HepG2 (cell line): Measurements from ENCODE around the gene C14orf93. TPM values are rescaled to one million over a fixed set of nuclear protein-coding genes. Genes with fewer than 3 reads are reported as not detected.

Experiments
- ARNT2 ChIP-seq: sonication (generic); formaldehyde crosslinking; IDR thresholded peaks from 2 replicates; pipeline ENCODE4 v1.8.0; 2022; ENCODE audit warnings: mild to moderate bottlenecking, low read depth, missing genetic modification reagents, moderate library complexity
- BRCA1 ChIP-seq: sonication (generic); formaldehyde crosslinking; IDR thresholded peaks from 2 replicates; pipeline ENCODE4 v1.4.0; 2020; ENCODE audit warnings: missing genetic modification reagents
- CEBPB ChIP-seq: IDR thresholded peaks from 2 replicates; pipeline ENCODE4 v1.6.1; 2011; ENCODE audit warnings: low read depth, low read length, improper control_type of control experiment, borderline replicate concordance
- ESRRA ChIP-seq: sonication (generic); formaldehyde crosslinking; IDR thresholded peaks from 2 replicates; pipeline ENCODE4 v1.5.1; 2020; ENCODE audit warnings: mild to moderate bottlenecking, low read depth, missing genetic modification reagents
- FOXO1 ChIP-seq: sonication (generic); formaldehyde crosslinking; IDR thresholded peaks from 2 replicates; pipeline ENCODE4 v1.4.0; 2020; ENCODE audit warnings: missing genetic modification reagents
- HNRNPH1 ChIP-seq: fragments of 200-400 bp; formaldehyde crosslinking; optimal IDR thresholded peaks from 2 replicates; pipeline ENCODE3; 2017; ENCODE audit warnings: mild to moderate bottlenecking, low read depth, low read length
- HOXA7 ChIP-seq: sonication (generic); formaldehyde crosslinking; IDR thresholded peaks from 2 replicates; pipeline ENCODE4 v1.8.1; 2022; ENCODE audit warnings: mild to moderate bottlenecking, missing genetic modification reagents, moderate library complexity
- IKZF1 ChIP-seq: fragments of 450-650 bp; IDR thresholded peaks from 2 replicates; pipeline ENCODE4 v1.7.1; 2016
- KLF13 ChIP-seq: sonication (generic); formaldehyde crosslinking; IDR thresholded peaks from 2 replicates; pipeline ENCODE4 v1.4.0; 2020; ENCODE audit warnings: mild to moderate bottlenecking, missing genetic modification reagents
- NFYB ChIP-seq: sonication (generic); formaldehyde crosslinking; IDR thresholded peaks from 2 replicates; pipeline ENCODE4 v1.4.0; 2020; ENCODE audit warnings: missing genetic modification reagents
- SETDB1 ChIP-seq: sonication (generic); formaldehyde crosslinking; IDR thresholded peaks from 2 replicates; pipeline ENCODE4 v1.5.1; 2020; ENCODE audit warnings: missing genetic modification reagents, mild to moderate bottlenecking, borderline replicate concordance
- XRCC5 ChIP-seq: fragments of 200-400 bp; formaldehyde crosslinking; optimal IDR thresholded peaks from 2 replicates; pipeline ENCODE3; 2017; ENCODE audit warnings: mild to moderate bottlenecking, low read length
- ZC3H13 ChIP-seq: sonication (generic); formaldehyde crosslinking; IDR thresholded peaks from 2 replicates; pipeline ENCODE4 v1.8.1; 2023; ENCODE audit warnings: mild to moderate bottlenecking, missing genetic modification reagents, moderate library complexity
- ZIK1 ChIP-seq: sonication (generic); formaldehyde crosslinking; IDR thresholded peaks from 2 replicates; pipeline ENCODE4 v1.5.0; 2020; ENCODE audit warnings: mild to moderate bottlenecking, low read depth, missing genetic modification reagents, borderline replicate concordance
- ZNF335 ChIP-seq: sonication (generic); formaldehyde crosslinking; IDR thresholded peaks from 2 replicates; pipeline ENCODE4 v1.4.0; 2020; ENCODE audit warnings: missing genetic modification reagents
- ZNF563 ChIP-seq: sonication (generic); formaldehyde crosslinking; IDR thresholded peaks from 2 replicates; pipeline ENCODE4 v1.8.0; 2022; ENCODE audit warnings: mild to moderate bottlenecking, moderate library complexity, missing genetic modification reagents
- ZNF567 ChIP-seq: sonication (generic); formaldehyde crosslinking; IDR thresholded peaks from 2 replicates; pipeline ENCODE4 v1.8.1; 2023; ENCODE audit warnings: mild to moderate bottlenecking, missing genetic modification reagents, borderline replicate concordance
- ZNF614 ChIP-seq: IDR thresholded peaks from 2 replicates; pipeline ENCODE4 v1.6.1; 2018; ENCODE audit warnings: missing biosample characterization, missing genetic modification reagents, inconsistent platforms, borderline replicate concordance
- ZNF781 ChIP-seq: sonication (generic); formaldehyde crosslinking; IDR thresholded peaks from 2 replicates; pipeline ENCODE4 v1.5.1; 2020; ENCODE audit warnings: borderline replicate concordance, mild to moderate bottlenecking, missing genetic modification reagents; ENCODE audit errors: not compliant biosample characterization
- polyA plus RNA-seq, 8 experiments: library from polyadenylated mRNA; depleted of rRNA in 3 of 8; stranded (reverse) in 7 of 8; unstranded in 1 of 8; fragments of >200 nt; fragmentation: Illumina TruSeq in 4 of 8; extraction: Trizol in 4 of 8; gene quantifications; 2 replicates each; pipeline versions ENCODE4 v1.2.1 to v1.2.3, GENCODE V29; 2011 to 2016; ENCODE audit warnings: low read depth in 4 of 8, missing spikeins in 1 of 8, mixed read lengths in 1 of 8; ENCODE audit not compliant: insufficient read depth in 1 of 8
- total RNA-seq, 5 experiments: library from RNA; depleted of rRNA; stranded (reverse); fragments of >200 nt; fragmentation: Illumina TruSeq; extraction: Trizol; gene quantifications; 2 replicates each; pipeline ENCODE4 v1.2.3, GENCODE V29; 2016; ENCODE audit warnings: low read depth in 1 of 5
- TF ChIP-seq, protein P1 (sequence below): sonication (generic); formaldehyde crosslinking; IDR thresholded peaks from 2 replicates; pipeline ENCODE4 v1.8.0; 2022; ENCODE audit warnings: mild to moderate bottlenecking, missing genetic modification reagents
- TF ChIP-seq, protein P2 (sequence below): sonication (generic); formaldehyde crosslinking; conservative IDR thresholded peaks from 2 replicates; pipeline ENCODE4 v1.8.1; 2023; ENCODE audit warnings: missing genetic modification reagents
- TF ChIP-seq, protein P3 (sequence below): sonication (generic); formaldehyde crosslinking; IDR thresholded peaks from 2 replicates; pipeline ENCODE4 v1.4.0; 2020; ENCODE audit warnings: mild to moderate bottlenecking, missing genetic modification reagents
- TF ChIP-seq, protein P4 (sequence below): sonication (generic); formaldehyde crosslinking; IDR thresholded peaks from 2 replicates; pipeline ENCODE4 v1.4.0; 2020; ENCODE audit warnings: missing genetic modification reagents, borderline replicate concordance
- TF ChIP-seq, protein P5 (sequence below): sonication (generic); formaldehyde crosslinking; conservative IDR thresholded peaks from 2 replicates; pipeline ENCODE4 v1.5.0; 2020; ENCODE audit warnings: missing genetic modification reagents

The C14orf93 gene
- total and polyA plus RNA-seq, 2 of the 13 experiments (the other 11 are each of a cell fraction or from before 2014, with no cell fraction given), result 11.4 to 22.5 TPM

DNA sequence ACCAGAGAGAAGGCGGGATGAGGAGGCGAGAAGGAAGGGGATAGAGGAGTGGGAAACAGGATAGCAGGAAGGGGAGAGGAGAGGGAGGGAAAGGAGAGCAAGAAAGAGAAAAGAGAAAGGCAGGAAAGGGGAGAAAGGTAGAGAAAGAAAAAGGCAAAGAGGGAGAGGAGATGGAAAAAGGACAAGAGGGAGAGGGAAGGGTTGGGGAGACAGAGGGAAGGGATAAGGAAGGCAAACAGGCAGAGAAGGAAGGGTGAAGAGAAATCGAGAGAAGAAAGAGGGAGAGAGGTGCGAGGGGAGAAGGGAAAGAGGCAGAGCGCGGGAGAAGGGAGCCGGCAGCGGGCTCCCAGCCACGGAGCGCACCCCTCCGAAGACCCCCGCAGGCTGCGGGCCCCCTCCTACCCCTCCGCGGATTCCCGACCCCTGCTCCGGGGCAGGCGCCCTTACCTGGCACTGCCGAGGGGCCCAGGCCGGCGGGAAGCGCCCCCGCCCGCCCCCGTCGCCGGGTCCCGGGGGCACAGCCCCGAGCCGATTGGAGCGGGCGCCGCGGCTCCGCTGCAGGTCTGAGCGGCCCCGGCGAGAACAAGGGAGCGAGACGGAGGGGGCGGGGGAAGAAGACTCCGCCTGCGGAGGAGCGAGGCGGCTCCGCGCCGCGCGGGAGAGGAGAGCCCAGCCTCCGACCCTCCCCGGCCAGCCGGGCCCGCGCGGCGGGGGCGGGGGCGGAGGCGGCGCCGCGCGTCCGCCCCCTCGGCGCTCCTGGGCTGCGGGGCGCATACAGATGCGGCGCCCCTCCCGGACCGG is 47.2 kb upstream of the C14orf93 start, which contains the start of gene CDH24 (continued):
- TF ChIP-seq KLF13 (CRISPR knock-in tag) (no peak), CEBPB (no peak), HNRNPH1 (no peak), FOXO1 (CRISPR knock-in tag) (no peak), ZNF335 (no peak), SETDB1 (CRISPR knock-in tag) (no peak), ZC3H13 (CRISPR knock-in tag) (no peak), ARNT2 (CRISPR knock-in tag) (no peak), ZNF614 (CRISPR knock-in tag) (no peak), HOXA7 (CRISPR knock-in tag) (no peak), NFYB (CRISPR knock-in tag) (no peak), ZNF563 (CRISPR knock-in tag) (no peak; the same call in 1 of the 2 replicates), ZIK1 (no peak), ZNF781 (CRISPR knock-in tag) (no peak), ESRRA (CRISPR knock-in tag) (no peak), ZNF567 (no peak), IKZF1 (peak; percentile 92; the same call in 1 of the 2 replicates), XRCC5 (no peak), BRCA1 (CRISPR knock-in tag) (no peak)
- TF ChIP-seq, protein P1, sequence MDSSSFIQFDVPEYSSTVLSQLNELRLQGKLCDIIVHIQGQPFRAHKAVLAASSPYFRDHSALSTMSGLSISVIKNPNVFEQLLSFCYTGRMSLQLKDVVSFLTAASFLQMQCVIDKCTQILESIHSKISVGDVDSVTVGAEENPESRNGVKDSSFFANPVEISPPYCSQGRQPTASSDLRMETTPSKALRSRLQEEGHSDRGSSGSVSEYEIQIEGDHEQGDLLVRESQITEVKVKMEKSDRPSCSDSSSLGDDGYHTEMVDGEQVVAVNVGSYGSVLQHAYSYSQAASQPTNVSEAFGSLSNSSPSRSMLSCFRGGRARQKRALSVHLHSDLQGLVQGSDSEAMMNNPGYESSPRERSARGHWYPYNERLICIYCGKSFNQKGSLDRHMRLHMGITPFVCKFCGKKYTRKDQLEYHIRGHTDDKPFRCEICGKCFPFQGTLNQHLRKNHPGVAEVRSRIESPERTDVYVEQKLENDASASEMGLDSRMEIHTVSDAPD, result no peak
- TF ChIP-seq, protein P2, sequence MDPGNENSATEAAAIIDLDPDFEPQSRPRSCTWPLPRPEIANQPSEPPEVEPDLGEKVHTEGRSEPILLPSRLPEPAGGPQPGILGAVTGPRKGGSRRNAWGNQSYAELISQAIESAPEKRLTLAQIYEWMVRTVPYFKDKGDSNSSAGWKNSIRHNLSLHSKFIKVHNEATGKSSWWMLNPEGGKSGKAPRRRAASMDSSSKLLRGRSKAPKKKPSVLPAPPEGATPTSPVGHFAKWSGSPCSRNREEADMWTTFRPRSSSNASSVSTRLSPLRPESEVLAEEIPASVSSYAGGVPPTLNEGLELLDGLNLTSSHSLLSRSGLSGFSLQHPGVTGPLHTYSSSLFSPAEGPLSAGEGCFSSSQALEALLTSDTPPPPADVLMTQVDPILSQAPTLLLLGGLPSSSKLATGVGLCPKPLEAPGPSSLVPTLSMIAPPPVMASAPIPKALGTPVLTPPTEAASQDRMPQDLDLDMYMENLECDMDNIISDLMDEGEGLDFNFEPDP (CRISPR knock-in tag), result no peak
- TF ChIP-seq, protein P3, sequence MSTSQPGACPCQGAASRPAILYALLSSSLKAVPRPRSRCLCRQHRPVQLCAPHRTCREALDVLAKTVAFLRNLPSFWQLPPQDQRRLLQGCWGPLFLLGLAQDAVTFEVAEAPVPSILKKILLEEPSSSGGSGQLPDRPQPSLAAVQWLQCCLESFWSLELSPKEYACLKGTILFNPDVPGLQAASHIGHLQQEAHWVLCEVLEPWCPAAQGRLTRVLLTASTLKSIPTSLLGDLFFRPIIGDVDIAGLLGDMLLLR (CRISPR knock-in tag), result peak; percentile 29
- TF ChIP-seq, protein P4, sequence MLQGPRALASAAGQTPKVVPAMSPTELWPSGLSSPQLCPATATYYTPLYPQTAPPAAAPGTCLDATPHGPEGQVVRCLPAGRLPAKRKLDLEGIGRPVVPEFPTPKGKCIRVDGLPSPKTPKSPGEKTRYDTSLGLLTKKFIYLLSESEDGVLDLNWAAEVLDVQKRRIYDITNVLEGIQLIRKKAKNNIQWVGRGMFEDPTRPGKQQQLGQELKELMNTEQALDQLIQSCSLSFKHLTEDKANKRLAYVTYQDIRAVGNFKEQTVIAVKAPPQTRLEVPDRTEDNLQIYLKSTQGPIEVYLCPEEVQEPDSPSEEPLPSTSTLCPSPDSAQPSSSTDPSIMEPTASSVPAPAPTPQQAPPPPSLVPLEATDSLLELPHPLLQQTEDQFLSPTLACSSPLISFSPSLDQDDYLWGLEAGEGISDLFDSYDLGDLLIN, result 0 out of 2 replicates have a peak, but pooled peaks have one; percentile 43
- TF ChIP-seq, protein P5, sequence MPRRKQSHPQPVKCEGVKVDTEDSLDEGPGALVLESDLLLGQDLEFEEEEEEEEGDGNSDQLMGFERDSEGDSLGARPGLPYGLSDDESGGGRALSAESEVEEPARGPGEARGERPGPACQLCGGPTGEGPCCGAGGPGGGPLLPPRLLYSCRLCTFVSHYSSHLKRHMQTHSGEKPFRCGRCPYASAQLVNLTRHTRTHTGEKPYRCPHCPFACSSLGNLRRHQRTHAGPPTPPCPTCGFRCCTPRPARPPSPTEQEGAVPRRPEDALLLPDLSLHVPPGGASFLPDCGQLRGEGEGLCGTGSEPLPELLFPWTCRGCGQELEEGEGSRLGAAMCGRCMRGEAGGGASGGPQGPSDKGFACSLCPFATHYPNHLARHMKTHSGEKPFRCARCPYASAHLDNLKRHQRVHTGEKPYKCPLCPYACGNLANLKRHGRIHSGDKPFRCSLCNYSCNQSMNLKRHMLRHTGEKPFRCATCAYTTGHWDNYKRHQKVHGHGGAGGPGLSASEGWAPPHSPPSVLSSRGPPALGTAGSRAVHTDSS (CRISPR knock-in tag), result 0 out of 2 replicates have a peak, but pooled peaks have one; percentile 67
